KOPT-K1 (cell line): ENCODE data around the gene BIRC6.
"Not testable (repeated sequence)": the region's sequence is repeated elsewhere in the genome, so short reads cannot be mapped to it uniquely, and the experiment has no call there.

Experiments
- H3K27ac ChIP-seq: fragments of 200-600 bp; sonication (generic); 2 replicates; pipeline ENCODE4 v1.5.1; 2016; ENCODE audit warnings: antibody characterized with exemption, mild to moderate bottlenecking, low read depth, low read length; ENCODE audit not compliant: poor library complexity, severe bottlenecking
- H3K36me3 ChIP-seq: fragments of 200-600 bp; sonication (generic); 2 replicates; pipeline ENCODE4 v1.5.1; 2017; ENCODE audit warnings: antibody characterized with exemption, mild to moderate bottlenecking, low read length, moderate library complexity; ENCODE audit not compliant: insufficient read depth
- H3K9me3 ChIP-seq: fragments of 200-600 bp; sonication (generic); 2 replicates; pipeline ENCODE4 v1.5.1; 2017; ENCODE audit warnings: antibody characterized with exemption, low read length, mild to moderate bottlenecking; ENCODE audit not compliant: insufficient read depth, poor library complexity, severe bottlenecking

The BIRC6 gene

GRCh38 chr2:32363597-32363996, 6.8 kb downstream of the BIRC6 start:
- H3K36me3 ChIP-seq = peaks cover 20% of the 10 kb centered on the region
- H3K27ac ChIP-seq = no peak overlapping the region
- H3K9me3 ChIP-seq = no peaks in the 10 kb centered on the region

- H3K36me3 ChIP-seq = peaks cover 17% of the 10 kb centered on the region
- not testable (repeated sequence) for H3K9me3 ChIP-seq, H3K27ac ChIP-seq
Observed at GRCh38 chr2:32364290-32364689, 7.5 kb downstream of the BIRC6 start.

- not testable (repeated sequence) for H3K27ac ChIP-seq
Observed at GRCh38 chr2:32365679-32366078, 8.9 kb downstream of the BIRC6 start.

GRCh38 chr2:32366595-32366994, 9.8 kb downstream of the BIRC6 start:
- no peak overlapping the region for H3K27ac ChIP-seq
- H3K36me3 ChIP-seq = peaks cover 9% of the 10 kb centered on the region
- H3K9me3 ChIP-seq = no peaks in the 10 kb centered on the region

More at GRCh38 chr2:32365679-32366078, 8.9 kb downstream of the BIRC6 start:
- H3K9me3 ChIP-seq = not testable (repeated sequence)
- H3K36me3 ChIP-seq = peaks cover 15% of the 10 kb centered on the region

- Histone ChIP-seq H3K27ac (no peak overlapping the region), H3K9me3 (no peaks in the 10 kb centered on the region), H3K36me3 (peaks cover 7% of the 10 kb centered on the region; the same call in 1 of the 2 replicates)
Observed at GRCh38 chr2:32369222-32369621, 12.4 kb downstream of the BIRC6 start.

GRCh38 chr2:32370942-32371341, 14.1 kb downstream of the BIRC6 start:
- not testable (repeated sequence) for H3K9me3 ChIP-seq, H3K36me3 ChIP-seq, H3K27ac ChIP-seq

- no peaks in the 10 kb centered on the region for H3K9me3 ChIP-seq
- no peak overlapping the region for H3K27ac ChIP-seq
- H3K36me3 ChIP-seq = peaks cover 7% of the 10 kb centered on the region; the same call in 1 of the 2 replicates
Observed at GRCh38 chr2:32372519-32373182, 15.8 kb downstream of the BIRC6 start.

GRCh38 chr2:32375228-32375892, 18.5 kb downstream of the BIRC6 start:
- Histone ChIP-seq H3K27ac (no peak overlapping the region), H3K36me3 (peaks cover 12% of the 10 kb centered on the region), H3K9me3 (no peaks in the 10 kb centered on the region)

- peaks cover 26% of the 10 kb centered on the region for H3K36me3 ChIP-seq
- no peak overlapping the region for H3K27ac ChIP-seq
- H3K9me3 ChIP-seq = no peaks in the 10 kb centered on the region
Observed at GRCh38 chr2:32376756-32377155, 19.9 kb downstream of the BIRC6 start.

- no peak overlapping the region for H3K27ac ChIP-seq
- H3K36me3 ChIP-seq = peaks cover 37% of the 10 kb centered on the region
Observed at GRCh38 chr2:32377928-32378327, 21.1 kb downstream of the BIRC6 start.

GRCh38 chr2:32379352-32379751, 22.5 kb downstream of the BIRC6 start:
- peaks cover 44% of the 10 kb centered on the region for H3K36me3 ChIP-seq
- no peaks in the 10 kb centered on the region for H3K9me3 ChIP-seq
- H3K27ac ChIP-seq = no peak overlapping the region

More at GRCh38 chr2:32377928-32378327, 21.1 kb downstream of the BIRC6 start:
- H3K9me3 ChIP-seq = no peaks in the 10 kb centered on the region

- no peak overlapping the region for H3K27ac ChIP-seq
- no peaks in the 10 kb centered on the region for H3K9me3 ChIP-seq
- H3K36me3 ChIP-seq = peaks cover 86% of the 10 kb centered on the region
Observed at GRCh38 chr2:32383858-32384257, 27.0 kb downstream of the BIRC6 start.

- H3K36me3 ChIP-seq = peaks cover 91% of the 10 kb centered on the region
- H3K9me3 ChIP-seq = no peaks in the 10 kb centered on the region
- H3K27ac ChIP-seq = no peak overlapping the region
Observed at GRCh38 chr2:32384529-32384928, 27.7 kb downstream of the BIRC6 start.

GRCh38 chr2:32386739-32387138, 29.9 kb downstream of the BIRC6 start:
- H3K27ac ChIP-seq = no peak overlapping the region
- H3K36me3 ChIP-seq = peaks cover 94% of the 10 kb centered on the region
- H3K9me3 ChIP-seq = no peaks in the 10 kb centered on the region

GRCh38 chr2:32399221-32399620, 42.4 kb downstream of the BIRC6 start:
- Histone ChIP-seq H3K27ac (no peak overlapping the region), H3K36me3 (peaks cover 81% of the 10 kb centered on the region)

GRCh38 chr2:32402091-32402490, 45.3 kb downstream of the BIRC6 start:
- H3K27ac ChIP-seq = no peak overlapping the region
- H3K9me3 ChIP-seq = no peaks in the 10 kb centered on the region
- H3K36me3 ChIP-seq = peaks cover 83% of the 10 kb centered on the region

More at GRCh38 chr2:32399221-32399620, 42.4 kb downstream of the BIRC6 start:
- no peaks in the 10 kb centered on the region for H3K9me3 ChIP-seq
